GM19467 (cell line): Measurements from ENCODE around the gene IQGAP1.

ENCODE experiments used
- ATAC-seq: cut with Tn5 transposase; IDR thresholded peaks from one replicate; pipeline ENCODE4 v1.9.1; 2021; ENCODE audit warnings: mild to moderate bottlenecking, moderate library complexity; ENCODE audit not compliant: unreplicated experiment

Gene IQGAP1

GRCh38 chr15:90365414-90366055 is 22.5 kb upstream of the IQGAP1 start:
- no peak for ATAC-seq

DNA sequence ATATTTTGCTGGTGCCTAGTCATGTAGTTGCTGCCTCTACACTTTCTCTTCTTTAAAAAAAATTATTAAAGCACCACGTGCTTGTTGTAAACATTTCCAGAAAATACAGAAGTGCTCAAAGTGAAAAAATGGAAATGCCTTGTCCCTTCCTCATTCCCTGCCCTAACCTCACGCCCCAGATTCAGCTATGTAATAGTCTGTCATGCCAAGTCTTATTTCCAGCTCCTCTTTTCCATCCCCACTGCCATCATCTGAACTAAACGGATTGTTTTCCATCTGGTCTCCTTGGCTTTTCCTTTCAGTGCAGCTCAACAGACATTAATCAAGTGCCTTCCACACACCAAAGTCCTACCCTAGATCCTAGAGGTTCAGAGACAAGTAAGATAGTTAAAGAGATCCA is 20.5 kb upstream of the IQGAP1 start:
- no peak for ATAC-seq

GRCh38 chr15:90375071-90375470 is 13.0 kb upstream of the IQGAP1 start:
- no peak for ATAC-seq

GRCh38 chr15:90376789-90377188 is 11.3 kb upstream of the IQGAP1 start:
- ATAC-seq = no peak

- no peak for ATAC-seq
Measured at GRCh38 chr15:90379263-90379662, 8.8 kb upstream of the IQGAP1 start.

DNA sequence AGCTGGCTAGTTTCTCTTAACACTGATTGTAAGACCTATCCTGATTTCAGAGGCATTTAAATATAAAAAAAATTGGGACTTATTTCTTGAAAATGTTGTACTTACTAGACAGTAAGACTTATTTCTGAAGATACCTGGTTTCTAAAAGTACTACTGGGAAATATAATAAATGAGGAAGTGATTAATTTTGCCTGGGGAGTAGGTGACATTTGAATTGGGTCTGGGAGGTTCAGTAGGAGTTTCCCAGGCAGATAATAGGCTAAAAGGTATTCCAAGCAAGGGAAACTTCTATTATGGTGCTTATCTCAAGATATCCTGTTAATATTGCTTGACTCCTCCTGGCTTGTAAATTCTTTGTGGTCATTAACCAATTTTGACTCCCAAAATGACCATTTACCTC is 6.5 kb upstream of the IQGAP1 start:
- no peak for ATAC-seq

DNA sequence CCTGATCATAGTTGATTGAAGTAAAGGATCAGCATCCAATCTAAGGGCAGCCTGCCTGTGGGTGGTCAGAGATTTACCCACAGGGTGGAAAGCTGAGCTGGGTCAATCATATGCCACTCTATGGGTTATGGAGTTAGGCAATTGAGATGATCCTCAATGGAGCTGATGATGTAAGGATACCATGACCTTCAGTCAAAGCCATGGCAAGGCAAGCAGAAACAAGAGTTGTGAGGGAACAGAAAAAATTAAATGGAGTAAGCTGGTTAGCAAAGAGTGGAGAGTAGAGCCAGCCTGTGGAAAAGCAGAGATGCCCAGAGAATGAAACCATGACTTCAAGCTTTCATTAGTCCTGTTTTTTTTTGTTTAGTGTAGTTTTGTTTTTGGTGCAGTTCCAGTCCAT is 5.7 kb upstream of the IQGAP1 start:
- ATAC-seq = no peak

DNA sequence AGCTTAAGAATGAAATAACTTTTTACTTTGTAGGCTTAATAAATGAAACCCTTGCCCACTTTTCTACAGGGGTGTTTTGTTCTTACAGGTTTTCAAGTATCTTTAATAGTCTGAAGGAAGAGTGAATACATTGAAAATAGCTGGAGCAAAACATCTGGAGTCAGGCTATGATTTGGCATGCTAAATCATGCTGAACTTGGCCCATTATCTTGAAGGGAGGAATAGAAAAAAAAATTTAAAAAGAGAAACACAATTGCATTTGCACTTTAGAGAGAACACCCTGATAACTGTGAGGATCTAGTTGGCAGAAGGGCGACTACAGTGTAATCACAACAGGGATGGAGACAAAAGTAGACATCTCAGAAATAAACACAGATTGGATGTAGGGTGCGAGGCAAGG is 1.8 kb upstream of the IQGAP1 start:
- no peak for ATAC-seq

DNA sequence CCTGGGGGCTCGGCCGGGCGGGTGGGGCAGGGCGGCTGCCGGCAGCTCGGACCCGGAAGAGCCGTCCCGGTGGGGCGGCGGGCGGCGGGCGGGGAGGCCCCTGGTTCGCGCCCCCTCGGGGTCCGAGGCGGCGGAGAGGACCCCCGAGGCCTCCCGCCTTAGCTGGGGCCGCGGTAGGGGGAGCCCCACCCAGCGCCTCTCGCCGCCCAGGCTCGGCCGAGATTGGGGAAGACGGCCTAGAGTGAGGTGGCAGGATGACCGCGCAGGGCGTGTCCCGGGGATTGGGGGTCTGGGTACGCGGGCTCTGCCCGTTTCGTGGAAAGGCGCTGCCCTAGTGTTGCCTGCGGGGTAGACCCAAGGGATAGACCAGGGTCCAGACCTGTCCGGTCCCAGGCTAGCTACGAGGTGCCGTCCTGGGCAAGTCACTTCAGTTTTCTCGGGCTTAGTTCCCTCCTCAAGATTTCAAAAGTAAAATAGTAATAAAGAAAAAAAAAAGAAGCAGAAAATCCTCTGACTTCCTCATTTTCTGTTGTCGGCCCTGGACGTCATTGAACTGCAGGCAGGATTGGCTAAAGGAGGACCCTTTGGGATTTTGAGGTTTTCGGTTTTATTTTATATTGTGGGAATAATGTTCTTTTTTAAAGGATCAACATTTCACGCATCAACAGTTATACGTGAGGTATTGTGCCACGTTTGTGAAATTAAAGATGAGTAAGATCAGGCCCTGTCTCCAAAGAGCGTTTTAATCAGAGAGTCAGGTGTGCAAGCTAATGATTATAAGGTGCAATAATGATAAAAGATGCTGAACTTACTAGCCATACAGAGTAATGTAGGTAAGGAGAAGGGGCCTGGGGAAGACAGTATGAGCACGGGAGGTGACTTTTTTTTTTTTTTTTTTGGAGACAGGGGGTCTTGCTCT is 679 bp downstream of the IQGAP1 start:
- peak; percentile 38 for ATAC-seq

DNA sequence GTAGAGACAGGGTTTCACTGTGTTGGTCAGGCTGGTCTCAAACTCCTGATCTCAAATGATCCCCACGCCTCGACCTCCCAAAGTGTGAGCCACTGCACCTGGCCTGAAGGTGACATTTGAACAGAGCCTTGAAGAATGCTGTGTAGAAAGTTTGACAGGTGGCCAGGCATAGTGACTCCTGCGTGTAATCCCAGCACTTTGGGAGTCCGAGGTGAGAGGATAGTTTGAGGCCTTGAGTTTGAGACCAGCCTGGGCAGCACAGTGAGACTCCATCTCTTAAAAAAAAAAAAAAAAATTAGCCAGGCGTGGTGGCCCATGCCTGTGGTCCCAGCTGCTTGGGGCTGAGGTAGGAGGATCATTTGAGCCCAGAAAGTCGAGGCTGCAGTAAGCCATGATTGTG is 1.5 kb downstream of the IQGAP1 start:
- ATAC-seq = no peak

DNA sequence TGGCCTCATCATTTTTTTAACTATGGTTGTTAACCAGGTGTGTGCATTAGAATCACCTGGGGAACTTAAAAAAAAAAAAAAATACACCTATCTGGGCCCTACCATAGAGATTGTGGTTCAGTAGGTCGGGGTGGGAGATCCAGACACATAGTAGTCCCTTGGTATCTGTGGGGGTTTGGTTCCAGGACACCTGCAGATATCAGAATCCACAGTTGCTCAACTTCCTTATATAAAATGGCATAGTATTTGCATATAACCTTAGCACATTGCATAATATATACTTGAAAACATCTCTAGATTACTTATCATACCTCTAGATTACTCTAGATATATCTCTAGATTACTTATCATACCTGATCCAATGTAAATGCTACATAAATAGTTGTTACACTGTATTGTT is 5.0 kb downstream of the IQGAP1 start:
- no peak for ATAC-seq

- no peak for ATAC-seq
Measured at GRCh38 chr15:90394074-90394473, 6.0 kb downstream of the IQGAP1 start.

DNA sequence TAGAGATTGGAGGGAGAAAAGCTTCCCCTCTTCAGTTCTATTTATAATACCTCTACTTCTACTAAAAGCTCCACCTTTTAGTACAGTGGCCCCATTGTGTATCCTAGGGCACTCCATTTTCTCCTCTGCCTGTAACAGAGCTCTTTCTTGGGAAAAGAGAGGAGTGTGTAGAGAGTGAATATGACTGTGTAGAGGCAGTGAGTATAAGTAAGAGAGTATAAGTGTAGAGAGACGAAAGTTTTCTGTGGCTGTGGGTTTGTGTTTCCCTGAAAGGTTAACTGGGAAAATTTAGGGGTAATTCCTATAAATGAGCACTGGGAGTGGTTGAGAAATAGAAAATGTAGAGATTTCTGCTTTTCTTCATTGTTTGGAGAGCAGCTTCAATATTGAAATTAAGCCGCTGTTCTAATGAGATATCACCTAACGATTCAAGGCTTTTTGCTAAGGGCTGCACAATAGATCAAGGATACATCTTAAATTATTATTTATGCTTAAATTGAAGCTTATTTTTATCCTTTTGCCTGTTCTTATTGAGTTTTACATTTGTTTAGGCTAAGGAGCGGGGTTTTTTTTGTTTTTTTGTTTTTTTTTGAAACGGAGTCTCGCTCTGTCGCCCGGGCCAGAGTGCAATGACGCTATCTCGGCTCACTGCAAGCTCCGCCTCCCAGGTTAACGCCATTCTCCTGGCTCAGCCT is 6.9 kb downstream of the IQGAP1 start:
- ATAC-seq = no peak

GRCh38 chr15:90396321-90396720 is 8.3 kb downstream of the IQGAP1 start:
- ATAC-seq = no peak

GRCh38 chr15:90400005-90400758 is 12.1 kb downstream of the IQGAP1 start:
- no peak for ATAC-seq

- peak; percentile 91 for ATAC-seq
Measured at GRCh38 chr15:90400759-90401314, 12.8 kb downstream of the IQGAP1 start.

GRCh38 chr15:90401495-90401894 is 13.5 kb downstream of the IQGAP1 start:
- no peak for ATAC-seq

DNA sequence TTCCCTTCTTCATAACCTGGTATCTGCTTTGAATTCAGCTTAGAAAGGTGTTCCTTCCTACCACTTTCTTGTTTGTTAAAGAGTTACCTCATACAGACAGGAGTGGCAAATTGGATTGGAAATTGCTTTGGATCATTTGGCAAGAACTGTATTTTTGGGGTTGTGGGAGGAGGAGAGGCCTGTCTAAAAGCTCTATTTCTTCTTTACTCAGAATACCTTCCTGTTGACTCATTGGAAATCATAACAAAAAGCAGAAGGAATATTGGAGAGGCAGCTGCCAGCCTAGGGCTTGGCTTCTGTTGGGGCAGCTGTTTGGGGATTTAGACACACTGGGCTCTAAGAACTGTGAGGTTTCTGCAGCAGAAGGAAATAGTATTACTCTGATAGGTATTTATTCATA is 14.2 kb downstream of the IQGAP1 start:
- ATAC-seq = no peak

DNA sequence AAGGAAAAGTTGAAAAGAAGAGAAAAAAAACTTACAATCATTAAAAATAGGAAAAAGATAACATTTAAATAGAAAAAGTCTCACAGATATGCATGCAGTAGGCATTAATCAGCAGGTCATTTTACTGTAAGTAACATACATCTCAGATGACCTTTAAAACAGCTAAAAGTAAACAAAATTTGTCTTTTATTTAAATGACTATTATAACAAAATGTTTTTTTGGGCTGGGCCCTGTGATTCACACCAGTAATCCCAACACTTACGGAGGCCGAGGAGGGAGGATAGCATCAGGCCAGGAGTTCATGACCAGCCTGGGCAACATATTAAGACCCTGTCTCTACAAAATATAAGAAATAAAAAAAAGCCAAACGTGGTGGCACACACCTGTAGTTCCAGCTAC is 14.7 kb downstream of the IQGAP1 start:
- ATAC-seq = no peak

DNA sequence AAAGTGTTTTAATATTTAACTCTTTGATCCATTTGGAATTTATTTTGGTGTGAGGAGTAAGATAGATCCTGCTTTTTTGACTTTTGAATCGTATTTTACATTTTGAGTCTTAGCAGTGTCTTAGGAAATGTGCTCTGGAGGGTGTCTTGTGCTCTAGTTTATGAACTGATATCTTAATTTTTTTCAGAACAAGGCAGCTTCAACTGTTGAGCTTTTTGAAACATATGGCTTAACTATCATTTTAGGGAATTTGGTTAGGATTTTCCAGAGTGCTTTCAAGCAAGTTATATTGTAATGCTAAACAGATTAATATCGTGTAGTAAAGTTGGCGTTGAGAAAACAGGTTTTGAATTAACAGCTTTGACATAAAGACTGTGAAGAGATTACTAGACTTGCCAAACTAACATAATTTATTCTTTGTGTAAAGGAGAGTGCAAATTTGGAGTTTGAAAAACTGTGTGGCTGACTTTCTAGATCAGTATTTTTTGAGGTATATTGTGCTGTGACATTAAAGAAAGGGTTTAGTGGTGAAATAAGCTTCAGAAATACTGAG is 17.1 kb downstream of the IQGAP1 start:
- ATAC-seq = no peak
